Activated T-cell treated with anti-CD3 and anti-CD28 coated beads, Interleukin-2, amount 50 U/mL, for 24 hours (primary cell): ENCODE measurements around the gene STRIP2.
"Not testable (repeated sequence)": the region's sequence is repeated elsewhere in the genome, so short reads cannot be mapped to it uniquely, and the experiment has no call there.

Experiments
- DNase-seq: peaks from one replicate; pipeline ENCODE4 v3.0.0-alpha.2; 2020
- H3K27ac Mint-ChIP-seq: 2 replicates; pipeline ENCODE4 v1.8.0; 2020; ENCODE audit warnings: mild to moderate bottlenecking, mixed read lengths
- H3K27me3 Mint-ChIP-seq: 2 replicates; pipeline ENCODE4 v1.8.0; 2020; ENCODE audit warnings: mixed read lengths
- H3K36me3 Mint-ChIP-seq: 2 replicates; pipeline ENCODE4 v1.8.0; 2020; ENCODE audit warnings: low read depth, mixed read lengths
- H3K4me1 Mint-ChIP-seq: 2 replicates; pipeline ENCODE4 v1.8.0; 2020; ENCODE audit warnings: low read depth, mixed read lengths
- H3K4me3 Mint-ChIP-seq: 2 replicates; pipeline ENCODE4 v1.8.0; 2020; ENCODE audit warnings: mild to moderate bottlenecking, moderate library complexity, mixed read lengths
- H3K9me3 Mint-ChIP-seq: 2 replicates; pipeline ENCODE4 v1.8.0; 2020; ENCODE audit warnings: mixed read lengths

The STRIP2 gene

DNA sequence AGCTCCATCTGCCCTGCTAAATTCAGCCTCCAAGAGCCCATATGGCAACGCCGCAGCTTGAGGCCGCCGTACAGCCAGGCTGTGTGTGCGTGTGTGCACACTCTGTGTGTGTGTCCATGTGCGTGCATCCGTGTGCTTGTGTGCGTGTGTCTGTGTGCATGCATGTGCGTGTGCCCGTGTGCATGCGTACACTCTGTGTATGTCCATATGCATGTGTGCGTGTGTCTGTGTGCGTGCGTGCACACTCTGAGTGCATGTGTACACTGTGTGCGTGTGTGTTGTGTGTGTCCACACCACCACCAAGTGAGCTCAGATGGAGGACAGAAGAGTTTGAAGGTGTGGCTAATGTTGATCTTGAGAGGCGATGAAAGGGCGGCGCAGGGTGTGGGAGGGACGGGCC, 98.1 kb downstream of the STRIP2 start:
- H3K27ac Mint-ChIP-seq: no peak overlapping the region
- H3K9me3 Mint-ChIP-seq: no peaks in the 10 kb centered on the region
- H3K4me3 Mint-ChIP-seq: no peak overlapping the region
- peaks cover 26% of the 10 kb centered on the region for H3K4me1 Mint-ChIP-seq
- peaks cover 7% of the 10 kb centered on the region for H3K27me3 Mint-ChIP-seq
- no peak for DNase-seq
- no peaks in the 10 kb centered on the region for H3K36me3 Mint-ChIP-seq

DNA sequence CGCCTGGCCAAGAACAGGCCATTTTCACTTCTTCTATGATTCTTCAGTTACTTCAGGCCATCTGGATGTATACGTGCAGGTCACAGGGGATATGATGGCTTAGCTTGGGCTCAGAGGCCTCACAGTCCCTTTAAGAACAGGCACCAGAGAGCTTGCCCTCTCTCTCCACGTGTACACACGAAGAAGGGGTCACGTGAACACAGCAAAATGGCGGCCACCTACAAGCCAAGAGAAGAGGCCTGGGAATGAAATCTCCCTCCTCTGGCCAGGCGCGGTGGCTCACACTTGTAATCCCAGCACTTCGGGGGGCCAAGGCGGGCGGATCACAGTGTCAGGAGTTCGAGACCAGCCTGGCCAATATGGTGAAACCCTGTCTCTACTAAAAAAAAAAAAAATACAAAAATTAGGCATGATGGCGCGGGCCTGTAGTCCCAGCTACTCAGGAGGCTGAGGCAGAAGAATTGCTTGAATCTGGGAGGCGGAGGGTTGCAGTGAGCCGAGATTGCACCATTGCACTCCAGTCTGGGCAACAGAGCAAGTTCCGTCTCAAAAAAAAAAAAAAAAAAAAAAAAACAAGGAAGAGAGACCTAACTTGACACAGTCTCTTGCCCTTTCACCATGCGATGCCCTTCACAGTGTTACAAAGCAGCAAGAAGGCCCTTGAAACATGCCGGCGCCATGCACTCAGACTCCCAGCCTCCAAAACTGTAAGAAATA, 100.5 kb downstream of the STRIP2 start:
- not testable (repeated sequence) for H3K4me3 Mint-ChIP-seq

DNA sequence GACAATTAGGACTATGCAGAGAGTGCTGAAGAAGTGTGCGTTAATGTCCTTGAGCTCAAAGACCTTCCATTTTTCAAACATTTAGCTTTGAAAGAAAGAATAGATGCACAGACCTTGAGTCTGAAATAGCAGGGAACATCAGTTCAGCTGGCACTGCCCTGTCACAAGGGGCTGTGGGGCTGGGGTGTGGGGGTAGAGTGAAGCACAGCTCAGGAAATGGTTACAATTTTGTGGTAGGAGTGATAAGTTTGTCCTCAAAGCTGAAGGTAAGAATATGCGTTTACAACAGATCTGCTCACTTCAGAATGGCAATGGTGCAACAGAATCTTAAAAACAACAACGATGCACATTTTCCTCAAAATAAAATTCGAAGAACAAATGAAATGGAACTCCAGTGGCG, 101.7 kb downstream of the STRIP2 start:
- peak overlapping the region; percentile 50 for H3K27ac Mint-ChIP-seq
- peak overlapping the region; percentile 6 for H3K4me3 Mint-ChIP-seq
- peaks cover 18% of the 10 kb centered on the region for H3K4me1 Mint-ChIP-seq
- H3K27me3 Mint-ChIP-seq: peaks cover 5% of the 10 kb centered on the region
- DNase-seq: no peak
- no peaks in the 10 kb centered on the region for H3K36me3 Mint-ChIP-seq
- H3K9me3 Mint-ChIP-seq: no peaks in the 10 kb centered on the region

More for the DNA sequence above, 100.5 kb downstream of the STRIP2 start:
- peaks cover 26% of the 10 kb centered on the region for H3K4me1 Mint-ChIP-seq
- H3K27me3 Mint-ChIP-seq, H3K27ac Mint-ChIP-seq, DNase-seq, H3K9me3 Mint-ChIP-seq, H3K36me3 Mint-ChIP-seq: not testable (repeated sequence)

DNA sequence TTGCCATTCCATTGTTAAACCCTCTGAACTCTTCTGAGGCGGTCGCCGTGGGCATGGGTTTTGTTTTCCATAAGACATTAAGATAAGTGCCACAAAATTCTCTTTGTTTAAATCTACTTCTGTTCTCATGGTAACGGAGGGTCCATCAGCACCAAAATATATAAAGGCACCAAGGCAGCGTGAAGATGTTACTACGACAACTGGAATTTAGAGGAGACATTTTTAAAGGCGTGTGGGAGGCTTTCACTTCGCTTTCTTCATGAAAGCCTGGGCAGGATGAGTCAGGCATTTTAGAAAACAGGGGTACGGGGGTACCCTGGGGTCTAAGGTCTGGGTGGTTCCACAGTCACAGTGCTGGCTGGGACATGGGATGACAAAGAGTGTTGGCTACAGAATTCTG, 102.1 kb downstream of the STRIP2 start:
- no peak overlapping the region for H3K4me3 Mint-ChIP-seq
- H3K27ac Mint-ChIP-seq: peak overlapping the region; percentile 50
- no peak for DNase-seq
- no peaks in the 10 kb centered on the region for H3K9me3 Mint-ChIP-seq
- H3K4me1 Mint-ChIP-seq: peaks cover 14% of the 10 kb centered on the region
- no peaks in the 10 kb centered on the region for H3K36me3 Mint-ChIP-seq
- H3K27me3 Mint-ChIP-seq: peaks cover 5% of the 10 kb centered on the region
